DND-41 (cell line): Measurements from ENCODE around the gene TMED10.

Experiments used
- ATAC-seq: fragments of 200-7000 bp; cut with Tn5 transposase; 3 replicates; pipeline ENCODE4 v1.9.1; 2021; ENCODE audit warnings: low read depth; ENCODE audit not compliant: insufficient read depth
- DNase-seq: peaks from one replicate; pipeline ENCODE4 v3.0.0-alpha.2; 2020
- H2AFZ ChIP-seq: 2 replicates; pipeline ENCODE4 v1.6.0; 2012; ENCODE audit warnings: low read depth, low read length
- H3K27ac ChIP-seq: 2 replicates; pipeline ENCODE4 v1.5.1; 2012; ENCODE audit warnings: low read length, inconsistent platforms
- H3K27me3 ChIP-seq: fragments of 200-600 bp; sonication (generic); 2 replicates; pipeline ENCODE4 v1.6.0; 2012; ENCODE audit warnings: low read length, mild to moderate bottlenecking, inconsistent platforms; ENCODE audit not compliant: insufficient read depth, poor library complexity
- H3K36me3 ChIP-seq: 2 replicates; pipeline ENCODE4 v1.5.1; 2012; ENCODE audit warnings: low read length, inconsistent platforms; ENCODE audit not compliant: insufficient read depth
- H3K4me1 ChIP-seq: 2 replicates; pipeline ENCODE4 v1.5.1; 2012; ENCODE audit warnings: mild to moderate bottlenecking, low read length; ENCODE audit not compliant: insufficient read depth
- H3K4me2 ChIP-seq: 2 replicates; pipeline ENCODE4 v1.6.0; 2012; ENCODE audit warnings: mild to moderate bottlenecking, moderate library complexity, low read length, inconsistent platforms; ENCODE audit not compliant: insufficient read depth
- H3K4me3 ChIP-seq, 2 experiments: fragments of 200-600 bp in 1 of 2; shearing (Covaris generic) in 1 of 2; 2 replicates each; pipeline ENCODE4 v1.5.1; 2012 to 2016; ENCODE audit warnings: inconsistent platforms in 2 of 2, low read length in 2 of 2, mild to moderate bottlenecking in 2 of 2, low read depth in 1 of 2, moderate library complexity in 1 of 2
- H3K79me2 ChIP-seq: 2 replicates; pipeline ENCODE4 v1.6.0; 2012; ENCODE audit warnings: low read length, inconsistent platforms; ENCODE audit not compliant: insufficient read depth
- H3K9ac ChIP-seq: 2 replicates; pipeline ENCODE4 v1.6.0; 2012; ENCODE audit warnings: low read depth, mild to moderate bottlenecking, inconsistent platforms, low read length, moderate library complexity
- H3K9me3 ChIP-seq: 2 replicates; pipeline ENCODE4 v1.5.1; 2012; ENCODE audit warnings: low read length, moderate library complexity, mild to moderate bottlenecking, inconsistent platforms; ENCODE audit not compliant: insufficient read depth, severe bottlenecking
- H4K20me1 ChIP-seq: 2 replicates; pipeline ENCODE4 v1.6.0; 2012; ENCODE audit warnings: low read length; ENCODE audit not compliant: insufficient read depth
- CTCF ChIP-seq: IDR thresholded peaks from 2 replicates; pipeline ENCODE4 v1.5.1; 2012; ENCODE audit warnings: borderline replicate concordance, low read length, moderate library complexity, mild to moderate bottlenecking; ENCODE audit not compliant: poor library complexity, severe bottlenecking; ENCODE audit errors: extremely low read depth
- EZH2 ChIP-seq: IDR thresholded peaks from 3 replicates; pipeline ENCODE4 v1.6.1; 2012; ENCODE audit warnings: borderline replicate concordance, low read depth, mild to moderate bottlenecking, moderate library complexity, low read length, inconsistent platforms; ENCODE audit not compliant: severe bottlenecking

TMED10 gene

GRCh38 chr14:75081660-75082229 lies 94.7 kb downstream of the TMED10 start:
- ATAC-seq = no peak
- H3K27me3 ChIP-seq = no peaks in the 10 kb centered on the region
- H2AFZ ChIP-seq = no peak overlapping the region
- TF ChIP-seq CTCF (no peak), EZH2 (no peak)
- H3K79me2 ChIP-seq = no peaks in the 10 kb centered on the region
- no peaks in the 10 kb centered on the region for H4K20me1 ChIP-seq
- H3K4me1 ChIP-seq = no peaks in the 10 kb centered on the region
- no peak overlapping the region for H3K9ac ChIP-seq
- H3K27ac ChIP-seq = no peak overlapping the region
- H3K4me3 ChIP-seq = no peak overlapping the region
- H3K4me2 ChIP-seq = no peak overlapping the region
- H3K36me3 ChIP-seq = peaks cover 47% of the 10 kb centered on the region
- no peak for DNase-seq
- H3K9me3 ChIP-seq = no peaks in the 10 kb centered on the region
